Amygdala (tissue), 56 donors: ENCODE results near the gene SMARCC1.

ENCODE experiments used
- DNase-seq, 56 donors: peaks; one replicate each; lab custom pipeline; 2025; lab: John Stamatoyannopoulos, UW

Gene SMARCC1

GRCh38 chr3:47566667-47567066, 215.0 kb downstream of the SMARCC1 start:
- no peak for DNase-seq

DNA sequence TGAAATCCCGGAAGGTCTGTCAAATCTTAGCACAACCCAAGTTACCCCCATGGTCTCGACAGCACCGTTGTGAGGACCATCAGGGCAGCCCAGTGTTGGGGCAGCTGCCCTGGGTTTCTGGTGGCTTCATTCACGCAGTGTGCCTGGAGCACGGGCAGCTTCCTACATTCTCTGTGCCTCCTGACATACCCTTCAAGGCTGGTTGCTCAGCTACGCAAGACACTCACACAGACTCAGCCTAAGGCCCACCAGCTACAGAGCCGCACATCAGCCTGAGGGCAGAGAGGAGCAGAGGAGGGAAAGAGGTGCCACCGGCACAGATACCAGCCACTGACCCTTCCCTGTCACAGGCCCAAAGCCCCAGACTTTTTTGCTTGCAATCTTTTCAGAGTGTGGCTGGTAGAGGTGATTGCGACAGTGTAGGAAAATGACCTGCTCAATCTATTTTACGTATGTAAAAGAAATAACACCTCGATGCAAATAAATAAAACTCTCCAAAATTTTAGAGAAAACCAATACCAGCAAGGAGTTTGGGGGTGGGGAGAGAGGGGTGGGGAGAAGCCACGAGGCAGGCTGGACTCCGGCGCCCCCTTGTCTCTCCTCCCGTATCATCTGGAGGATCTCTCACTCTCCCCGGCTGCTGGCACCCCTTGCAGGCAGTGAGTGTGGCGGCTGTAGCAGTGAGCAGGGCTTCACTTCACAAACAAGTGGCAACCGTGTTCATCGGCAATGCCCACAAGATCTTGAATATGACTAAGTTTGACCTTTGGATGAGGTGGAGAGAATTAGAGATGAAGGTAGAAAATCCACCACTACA, 215.8 kb downstream of the SMARCC1 start:
- DNase-seq = no peak

DNA sequence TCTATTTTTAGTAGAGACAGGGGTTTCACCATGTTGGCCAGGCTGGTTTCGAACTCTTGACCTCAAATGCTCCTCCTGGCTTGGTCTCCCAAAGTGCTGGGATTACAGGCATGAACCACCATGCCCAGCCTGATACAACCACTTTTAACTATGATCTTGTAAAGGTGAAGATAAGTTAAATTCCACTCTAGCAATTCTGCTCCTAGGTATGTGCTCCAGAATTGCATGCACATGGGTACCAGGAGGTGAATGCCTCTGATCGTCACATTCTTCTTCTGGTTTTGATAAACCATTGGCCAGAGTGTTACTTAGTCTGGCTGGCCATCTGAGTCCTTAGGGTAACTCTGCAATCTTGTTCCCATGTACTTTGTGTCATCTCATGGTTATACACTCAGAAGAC, 225.3 kb downstream of the SMARCC1 start:
- no peak for DNase-seq

- no peak for DNase-seq
Measured at GRCh38 chr3:47554335-47554734, 227.4 kb downstream of the SMARCC1 start.

GRCh38 chr3:47553407-47553806, 228.3 kb downstream of the SMARCC1 start:
- peak in 1 of 56 donors; percentile 32 for DNase-seq

GRCh38 chr3:47542471-47543173, 239.1 kb downstream of the SMARCC1 start:
- DNase-seq = peak in 49 of 56 donors; percentile 29 to 92 (median 68)

DNA sequence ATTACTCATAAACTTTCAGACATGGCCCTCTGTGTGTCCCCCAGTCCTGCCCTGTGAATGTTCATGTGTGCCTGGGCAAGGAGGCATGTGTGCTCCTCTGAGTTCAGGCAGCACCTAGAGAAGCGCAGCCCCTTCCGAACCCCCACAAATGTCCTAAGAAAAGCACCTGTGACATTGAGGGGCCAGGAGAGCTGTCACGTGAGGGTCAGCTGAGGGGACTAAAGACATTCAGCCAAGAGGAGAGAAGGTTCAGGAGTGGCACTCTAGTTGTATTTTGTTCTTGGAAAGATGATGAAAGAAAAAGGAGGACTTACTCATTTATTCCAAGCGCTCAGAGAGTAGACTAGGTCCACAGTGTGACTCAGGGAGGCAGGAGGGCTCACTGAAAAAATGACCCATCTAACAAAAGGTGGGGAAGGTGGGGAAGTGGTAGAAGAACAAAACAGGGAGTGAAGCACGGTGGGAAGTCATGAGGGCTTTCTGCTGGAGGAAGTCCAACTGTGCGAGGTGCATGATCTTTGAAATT, 240.0 kb downstream of the SMARCC1 start:
- no peak for DNase-seq

DNA sequence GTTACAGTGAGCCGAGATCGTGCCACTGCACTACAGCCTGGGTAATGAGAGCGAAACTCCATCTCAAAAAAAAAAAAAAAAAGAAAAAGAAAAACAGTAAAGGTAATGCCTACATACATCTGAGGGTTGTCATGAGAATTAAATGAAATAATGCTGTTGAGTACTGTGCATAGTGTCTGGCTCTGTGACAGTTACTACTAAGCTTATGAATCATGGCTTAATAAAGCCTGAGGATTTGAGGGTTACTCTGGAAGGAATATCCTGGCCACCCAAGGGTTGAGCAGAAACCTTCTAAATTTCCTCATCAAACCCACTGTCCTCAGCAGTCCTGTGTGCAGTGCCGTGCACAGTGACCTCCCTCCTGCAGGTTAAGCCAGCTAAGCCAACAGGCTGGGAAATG, 241.4 kb downstream of the SMARCC1 start:
- DNase-seq = no peak

DNA sequence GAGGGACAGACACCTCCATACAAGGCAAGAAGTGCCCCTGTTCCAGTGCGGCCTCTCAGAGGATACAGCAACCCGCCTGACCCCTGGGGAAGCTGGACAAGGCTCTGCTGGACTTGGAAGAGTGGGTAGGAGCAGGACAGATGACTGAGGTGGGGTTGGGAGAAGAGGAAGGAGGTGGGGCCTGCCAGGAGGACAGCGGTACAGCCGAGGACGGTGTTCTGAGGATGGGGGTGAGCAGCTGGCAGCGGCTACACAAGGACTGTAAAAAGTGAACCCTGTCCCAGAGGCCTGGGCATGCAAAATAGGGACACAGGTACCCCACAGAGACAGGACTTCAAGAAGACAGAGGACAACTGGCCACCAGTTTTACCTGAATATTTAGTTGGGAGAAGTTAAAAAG, 244.7 kb downstream of the SMARCC1 start:
- DNase-seq = peak in 1 of 56 donors; percentile 42

- peak in 53 of 56 donors; percentile 12 to 91 (median 69) for DNase-seq
Measured at GRCh38 chr3:47536221-47536891, 245.3 kb downstream of the SMARCC1 start.
